ENCODE data around the gene FHL3.
"Not testable (repeated sequence)": the region's sequence is repeated elsewhere in the genome, so short reads cannot be mapped to it uniquely, and the experiment has no call there.

Gene FHL3

GRCh38 chr1:38037221-38037939 lies 32.1 kb upstream of the FHL3 start:
- no peak for FAIRE-seq
- no peak for DNase-seq (ENCODE audit: insufficient read length, low spot score)

- DNase-seq (ENCODE audit: insufficient read length, low spot score), result no peak
- no peak for FAIRE-seq
Measured at GRCh38 chr1:38034871-38035270, 29.6 kb upstream of the FHL3 start.

GRCh38 chr1:38032992-38033391 lies 27.7 kb upstream of the FHL3 start:
- not testable (repeated sequence) for DNase-seq (ENCODE audit: insufficient read length, low spot score); FAIRE-seq

GRCh38 chr1:38031513-38031866 lies 26.2 kb upstream of the FHL3 start:
- no peak for FAIRE-seq
- DNase-seq (ENCODE audit: insufficient read length, low spot score), result no peak

GRCh38 chr1:38030596-38031512 lies 25.5 kb upstream of the FHL3 start:
- DNase-seq (ENCODE audit: insufficient read length, low spot score), result no peak
- FAIRE-seq, result peak; percentile 40

GRCh38 chr1:38029685-38030511 lies 24.6 kb upstream of the FHL3 start:
- DNase-seq (ENCODE audit: insufficient read length, low spot score) (peak; percentile 64), FAIRE-seq (peak; percentile 99)

- FAIRE-seq, result no peak
- no peak for DNase-seq (ENCODE audit: insufficient read length, low spot score)
Measured at GRCh38 chr1:38029081-38029681, 23.9 kb upstream of the FHL3 start.

GRCh38 chr1:38028671-38029070 lies 23.4 kb upstream of the FHL3 start:
- no peak for DNase-seq (ENCODE audit: insufficient read length, low spot score)
- peak; percentile 44 for FAIRE-seq

- FAIRE-seq, result peak; percentile 97
Measured at GRCh38 chr1:38028105-38028591, 22.8 kb upstream of the FHL3 start.

GRCh38 chr1:38027201-38028104 lies 22.1 kb upstream of the FHL3 start:
- FAIRE-seq (no peak), DNase-seq (ENCODE audit: insufficient read length, low spot score) (no peak)

More at GRCh38 chr1:38028105-38028591, 22.8 kb upstream of the FHL3 start:
- DNase-seq (ENCODE audit: insufficient read length, low spot score), result peak; percentile 68

GRCh38 chr1:38026592-38027200 lies 21.4 kb upstream of the FHL3 start:
- DNase-seq (ENCODE audit: insufficient read length, low spot score) (no peak), FAIRE-seq (peak; percentile 48)

GRCh38 chr1:38025664-38026063 lies 20.4 kb upstream of the FHL3 start:
- DNase-seq (ENCODE audit: insufficient read length, low spot score), result no peak
- no peak for FAIRE-seq

- DNase-seq (ENCODE audit: insufficient read length, low spot score) (no peak), FAIRE-seq (no peak)
Measured at GRCh38 chr1:38025233-38025632, 19.9 kb upstream of the FHL3 start.

GRCh38 chr1:38022810-38023209 lies 17.5 kb upstream of the FHL3 start:
- DNase-seq (ENCODE audit: insufficient read length, low spot score) (no peak), FAIRE-seq (no peak)

- no peak for DNase-seq (ENCODE audit: insufficient read length, low spot score)
- FAIRE-seq, result no peak
Measured at GRCh38 chr1:38021969-38022368, 16.7 kb upstream of the FHL3 start.

GRCh38 chr1:38020396-38020795 lies 15.1 kb upstream of the FHL3 start:
- DNase-seq (ENCODE audit: insufficient read length, low spot score) (no peak), FAIRE-seq (no peak)

- FAIRE-seq (peak; percentile 58), DNase-seq (ENCODE audit: insufficient read length, low spot score) (no peak)
Measured at GRCh38 chr1:38018864-38019343, 13.6 kb upstream of the FHL3 start.

GRCh38 chr1:38015978-38016725 lies 10.8 kb upstream of the FHL3 start:
- FAIRE-seq (no peak), DNase-seq (ENCODE audit: insufficient read length, low spot score) (no peak)
